H1 (cell line): ENCODE results near the gene SPDYE18. TPM values are rescaled to one million over a fixed set of nuclear protein-coding genes. Genes with fewer than 3 reads are reported as not detected.
"Not testable (repeated sequence)": the region's sequence is repeated elsewhere in the genome, so short reads cannot be mapped to it uniquely, and the experiment has no call there.

Experiments
- CTCF ChIA-PET: fragments of 300-600 bp; sonication (Branson Sonifier 250); formaldehyde crosslinking; loops from one replicate; lab custom pipeline; 2021; ENCODE audit not compliant: partially characterized antibody; lab: Charles Lee
- POLR2A ChIA-PET: fragments of 300-600 bp; sonication (Branson Sonifier 250); formaldehyde crosslinking; loops from one replicate; lab custom pipeline; 2021; ENCODE audit warnings: inconsistent platforms; ENCODE audit not compliant: partially characterized antibody; lab: Charles Lee
- DNase-seq, 2 experiments: peaks; one replicate each; pipeline versions ENCODE4 v3.0.0 to v3.0.0-alpha.2; 2010 to 2022; ENCODE audit warnings: low spot score in 2 of 2, low read depth in 1 of 2, mixed read lengths in 1 of 2
- FAIRE-seq: peaks from 2 replicates; lab custom pipeline; 2011; peaks lifted over from hg19 to GRCh38; lab: Jason Lieb, UNC
- H2AFZ ChIP-seq: 2 replicates; pipeline ENCODE4 v1.8.1; 2012; ENCODE audit warnings: low read length, inconsistent platforms
- H2AK5ac ChIP-seq: 2 replicates; pipeline ENCODE4 v1.6.1; 2013; ENCODE audit warnings: low read depth, low read length
- H2BK120ac ChIP-seq: replicated peaks from 2 replicates; pipeline ENCODE3; 2013; ENCODE audit warnings: low read depth, low read length, inconsistent platforms
- H2BK12ac ChIP-seq: 2 replicates; pipeline ENCODE4 v1.6.1; 2013; ENCODE audit warnings: low read depth, low read length
- H2BK15ac ChIP-seq: 2 replicates; pipeline ENCODE4 v1.6.1; 2013; ENCODE audit warnings: low read length
- H2BK20ac ChIP-seq: 2 replicates; pipeline ENCODE4 v1.6.1; 2013; ENCODE audit warnings: low read length
- H2BK5ac ChIP-seq: 2 replicates; pipeline ENCODE4 v1.6.1; 2013; ENCODE audit warnings: low read depth, low read length
- H3K14ac ChIP-seq: 2 replicates; pipeline ENCODE4 v1.6.1; 2013; ENCODE audit warnings: inconsistent platforms; ENCODE audit not compliant: insufficient read length
- H3K18ac ChIP-seq: 2 replicates; pipeline ENCODE4 v1.6.1; 2013; ENCODE audit warnings: low read length; ENCODE audit errors: extremely low read depth
- H3K23ac ChIP-seq: 2 replicates; pipeline ENCODE4 v1.6.1; 2013; ENCODE audit warnings: inconsistent platforms; ENCODE audit not compliant: insufficient read length
- H3K23me2 ChIP-seq: 2 replicates; pipeline ENCODE4 v1.6.1; 2013; ENCODE audit warnings: low read depth, low read length
- H3K27ac ChIP-seq: 2 replicates; pipeline ENCODE4 v1.6.1; 2011; ENCODE audit warnings: low read depth, low read length, inconsistent platforms
- H3K27me3 ChIP-seq, 4 experiments: replicated peaks in 1 of 4; 1 replicate in 1 of 4; 2 replicates in 3 of 4; pipeline versions ENCODE4 v1.6.1 to v1.8.1; 2011 to 2013; ENCODE audit warnings: low read length in 3 of 4, mild to moderate bottlenecking in 3 of 4, inconsistent platforms in 2 of 4, mixed read lengths in 2 of 4, moderate library complexity in 1 of 4; ENCODE audit not compliant: control insufficient read depth in 3 of 4, insufficient read depth in 3 of 4; ENCODE audit errors: extremely low read depth in 1 of 4
- H3K36me3 ChIP-seq, 4 experiments: 2 replicates each; pipeline versions ENCODE4 v1.6.1 to v1.8.1; 2011 to 2013; ENCODE audit warnings: mild to moderate bottlenecking in 4 of 4, low read length in 3 of 4, moderate library complexity in 2 of 4, control low read depth in 1 of 4, inconsistent platforms in 1 of 4; ENCODE audit not compliant: insufficient read depth in 4 of 4, control insufficient read depth in 2 of 4
- H3K4ac ChIP-seq: replicated peaks from 2 replicates; pipeline ENCODE3; 2013; ENCODE audit warnings: low read length, low read depth, mixed read lengths, inconsistent platforms; ENCODE audit not compliant: insufficient read length
- H3K4me1 ChIP-seq, 4 experiments: replicated peaks in 1 of 4; 1 replicate in 1 of 4; 2 replicates in 3 of 4; pipeline versions ENCODE4 v1.6.1 to v1.8.1; 2011 to 2013; ENCODE audit warnings: low read length in 3 of 4, inconsistent platforms in 2 of 4, mixed read lengths in 1 of 4; ENCODE audit not compliant: insufficient read depth in 4 of 4, control insufficient read depth in 3 of 4
- H3K4me2 ChIP-seq, 2 experiments: 2 replicates each; pipeline versions ENCODE4 v1.6.1 to v1.8.1; 2011 to 2013; ENCODE audit warnings: low read depth in 2 of 2, low read length in 2 of 2, control low read depth in 1 of 2, inconsistent platforms in 1 of 2, mild to moderate bottlenecking in 1 of 2; ENCODE audit not compliant: insufficient read depth in 1 of 2
- H3K4me3 ChIP-seq, 4 experiments: fragments of 200-600, 300-600 bp in 1 of 4; sonication (generic), shearing (Covaris generic), sonication (Bioruptor Twin) in 1 of 4; 2 replicates each; pipeline versions ENCODE4 v1.5.1 to v1.8.1; 2011 to 2016; ENCODE audit warnings: low read length in 4 of 4, low read depth in 3 of 4, control low read depth in 2 of 4, inconsistent platforms in 2 of 4, mild to moderate bottlenecking in 2 of 4, mixed read lengths in 1 of 4, moderate library complexity in 1 of 4; ENCODE audit not compliant: insufficient read depth in 2 of 4; ENCODE audit errors: extremely low read depth in 1 of 4
- H3K56ac ChIP-seq: replicated peaks from 2 replicates; pipeline ENCODE3; 2013; ENCODE audit warnings: low read depth, mild to moderate bottlenecking, mixed read lengths, low read length, inconsistent platforms; ENCODE audit not compliant: insufficient read length
- H3K79me1 ChIP-seq: 2 replicates; pipeline ENCODE4 v1.6.1; 2013; ENCODE audit warnings: low read depth, low read length, control low read depth
- H3K79me2 ChIP-seq, 2 experiments: 2 replicates each; pipeline versions ENCODE4 v1.6.1 to v1.8.1; 2012 to 2013; ENCODE audit warnings: low read length in 2 of 2, mild to moderate bottlenecking in 2 of 2, inconsistent platforms in 1 of 2; ENCODE audit not compliant: insufficient read depth in 2 of 2, control insufficient read depth in 1 of 2
- H3K9ac ChIP-seq, 4 experiments: replicated peaks in 1 of 4; 1 replicate in 1 of 4; 2 replicates in 3 of 4; pipeline versions ENCODE4 v1.6.1 to v1.8.1; 2011 to 2013; ENCODE audit warnings: low read depth in 3 of 4, low read length in 3 of 4, control low read depth in 2 of 4, mild to moderate bottlenecking in 2 of 4, moderate library complexity in 2 of 4, inconsistent platforms in 1 of 4; ENCODE audit errors: extremely low read depth in 1 of 4
- H3K9me3 ChIP-seq, 2 experiments: 2 replicates each; pipeline versions ENCODE4 v1.6.1 to v1.8.1; 2012 to 2013; ENCODE audit warnings: mild to moderate bottlenecking in 2 of 2, moderate library complexity in 2 of 2, control low read depth in 1 of 2, inconsistent platforms in 1 of 2, low read depth in 1 of 2, low read length in 1 of 2, mixed read lengths in 1 of 2; ENCODE audit not compliant: insufficient read depth in 2 of 2
- H4K20me1 ChIP-seq, 2 experiments: replicated peaks in 1 of 2; 2 replicates each; pipeline versions ENCODE3 to v1.8.1; 2011 to 2013; ENCODE audit warnings: inconsistent platforms in 2 of 2, low read length in 2 of 2, mild to moderate bottlenecking in 1 of 2; ENCODE audit not compliant: insufficient read depth in 2 of 2, control insufficient read depth in 1 of 2
- H4K5ac ChIP-seq: 2 replicates; pipeline ENCODE4 v1.6.1; 2013; ENCODE audit warnings: low read length, low read depth, mixed read lengths, inconsistent platforms; ENCODE audit not compliant: insufficient read length
- H4K8ac ChIP-seq: 2 replicates; pipeline ENCODE4 v1.8.0; 2013; ENCODE audit warnings: mild to moderate bottlenecking, moderate library complexity, low read length, inconsistent platforms; ENCODE audit not compliant: insufficient read depth; ENCODE audit errors: extremely low read depth
- H4K91ac ChIP-seq: replicated peaks from 2 replicates; pipeline ENCODE3; 2013; ENCODE audit warnings: low read length, mixed read lengths, inconsistent platforms; ENCODE audit not compliant: insufficient read length
- WGBS, 2 experiments: shearing (Covaris generic) in 1 of 2; methylation state at CpG; one replicate each; pipeline versions ENCODE4 v1.1.6 to v1.1.7; 2013 to 2015; ENCODE audit warnings: low lambda C conversion rate in 2 of 2, mixed read lengths in 2 of 2, inconsistent platforms in 1 of 2, low coverage in 1 of 2, missing lambda C conversion rate in 1 of 2; ENCODE audit not compliant: insufficient replicate concordance in 2 of 2, insufficient coverage in 1 of 2, insufficient read length in 1 of 2; ENCODE audit errors: extremely low coverage in 1 of 2, missing lambda C conversion rate in 1 of 2; 5-methylcytosine and 5-hydroxymethylcytosine counted together
- polyA plus RNA-seq, 7 experiments: library from polyadenylated mRNA; depleted of rRNA in 3 of 7; stranded (reverse) in 5 of 7; unstranded in 2 of 7; fragments of >200 nt in 5 of 7; fragments of 200-250 nt in 2 of 7; gene quantifications; 1 replicate in 5 of 7; 2 replicates in 1 of 7; 4 replicates in 1 of 7; pipeline versions ENCODE4 v1.2.1 to v1.2.3, GENCODE V29; 2011 to 2013; ENCODE audit warnings: missing spikeins in 2 of 7, mixed read lengths in 2 of 7
- total RNA-seq: library from RNA; stranded (reverse); fragmentation: NEBNext Ultra II Directional; extraction: Animal tissue kit (Norgen Biotek cat#: 25700); gene quantifications from 2 replicates; pipeline ENCODE4 v1.2.1, GENCODE V29; 2021

SPDYE18 gene
- total and polyA plus RNA-seq, 2 of the 8 experiments (the other 6 are each of a cell fraction or from before 2014, with no cell fraction given), result not detected

GRCh38 chr7:77005461-77006057 lies 56.8 kb downstream of the SPDYE18 start:
- H3K4me1 ChIP-seq, H3K18ac ChIP-seq, H3K27me3 ChIP-seq, H3K36me3 ChIP-seq, H2AK5ac ChIP-seq, H3K23me2 ChIP-seq, H2BK20ac ChIP-seq, H3K4me3 ChIP-seq, H3K27ac ChIP-seq, H4K20me1 ChIP-seq, H2BK12ac ChIP-seq, POLR2A ChIA-PET, H4K5ac ChIP-seq, H3K79me1 ChIP-seq, H2BK120ac ChIP-seq, H3K56ac ChIP-seq, H3K79me2 ChIP-seq, H3K23ac ChIP-seq, DNase-seq, H2AFZ ChIP-seq, H3K14ac ChIP-seq, H2BK5ac ChIP-seq, CTCF ChIA-PET, H3K9me3 ChIP-seq, FAIRE-seq, H3K9ac ChIP-seq, H3K4me2 ChIP-seq, H3K4ac ChIP-seq, H4K8ac ChIP-seq, H4K91ac ChIP-seq, H2BK15ac ChIP-seq: not testable (repeated sequence)
- WGBS, 2 experiments, result 67% methylated on average over 2 of the region's 27 CpGs; no CpG with 5 or more reads in 1 of the 2 experiments

DNA sequence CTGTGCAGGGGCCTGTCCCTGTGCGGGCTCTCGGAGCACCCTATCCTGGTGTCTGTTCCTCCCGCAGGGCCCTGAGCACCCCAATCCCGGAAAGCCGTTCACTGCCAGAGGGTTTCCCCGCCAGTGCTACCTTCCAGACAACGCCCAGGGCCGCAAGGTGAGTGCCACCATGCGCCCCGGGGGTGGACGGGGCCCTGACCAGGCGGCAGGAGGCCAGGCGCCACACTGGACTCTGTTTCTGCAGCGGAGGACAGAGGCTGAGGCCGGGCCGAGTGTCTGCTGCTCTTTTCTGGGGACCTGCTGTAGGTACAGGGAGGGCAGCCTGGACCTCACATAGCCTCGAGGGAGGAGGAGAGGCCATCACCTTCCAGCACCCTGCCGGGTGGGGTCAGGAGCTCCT lies 58.2 kb downstream of the SPDYE18 start:
- H4K8ac ChIP-seq, H3K14ac ChIP-seq, CTCF ChIA-PET: not testable (repeated sequence)

More for the DNA sequence above, 58.2 kb downstream of the SPDYE18 start:
- H3K4me3 ChIP-seq, H3K18ac ChIP-seq, H2BK120ac ChIP-seq, H2BK12ac ChIP-seq, H2AK5ac ChIP-seq, H3K27ac ChIP-seq, H3K36me3 ChIP-seq, H3K9me3 ChIP-seq, H2AFZ ChIP-seq, H4K20me1 ChIP-seq, FAIRE-seq, H3K4ac ChIP-seq, H3K4me1 ChIP-seq, POLR2A ChIA-PET, H4K91ac ChIP-seq, H2BK5ac ChIP-seq, H3K79me2 ChIP-seq, H3K23me2 ChIP-seq, DNase-seq, H2BK15ac ChIP-seq, H3K9ac ChIP-seq, H4K5ac ChIP-seq, H3K27me3 ChIP-seq, H3K23ac ChIP-seq, H3K79me1 ChIP-seq, H2BK20ac ChIP-seq, H3K56ac ChIP-seq, H3K4me2 ChIP-seq: not testable (repeated sequence)
- WGBS, 2 experiments, result 90% methylated on average over 9 of the region's 18 CpGs; no CpG with 5 or more reads in 1 of the 2 experiments
